Measurements from ENCODE around the gene FGFR1OP2. TPM values are rescaled to one million over a fixed set of nuclear protein-coding genes. Genes with fewer than 3 reads are reported as not detected.

The FGFR1OP2 gene
- total and polyA plus RNA-seq, 2 donors (not counting 1 experiment from before 2014, with no cell fraction given) = 36.4 to 60.8 TPM

- Histone ChIP-seq H3K79me2 (ENCODE audit: control insufficient read depth, insufficient read depth, low read length) (peaks cover 68% of the 10 kb centered on the region), H3K4me1 (ENCODE audit: control insufficient read depth, extremely low read depth, insufficient read depth, low read length) (no peaks in the 10 kb centered on the region), H3K27me3 (ENCODE audit: control insufficient read depth, insufficient read depth, low read length) (no peaks in the 10 kb centered on the region), H2AFZ (ENCODE audit: low read length) (peak overlapping the region; percentile 92), H3K27ac (ENCODE audit: insufficient read depth, low read length) (peak overlapping the region; percentile 93), H3K4me2 (ENCODE audit: extremely low read depth, insufficient read depth, low read length) (peak overlapping the region; percentile 88), H4K20me1 (ENCODE audit: control insufficient read depth, extremely low read depth, insufficient read depth, low read length) (no peaks in the 10 kb centered on the region), H3K9ac (ENCODE audit: insufficient read depth, low read length) (peak overlapping the region; percentile 76), H3K4me3 (replicated peaks in 1 of 4; ENCODE audit: control extremely low read depth in 1 of 4, insufficient read depth in 1 of 4, low read depth in 3 of 4, low read length in 4 of 4) (peak overlapping the region; percentile 88 to 100 (median 99)), H3K9me3 (ENCODE audit: control insufficient read depth, insufficient read depth, low read depth, low read length) (no peaks in the 10 kb centered on the region), H3K36me3 (ENCODE audit: control insufficient read depth, insufficient read depth, low read length) (no peaks in the 10 kb centered on the region)
- no peak for DNase-seq (ENCODE audit: low read depth in 2 of 2)
- TF ChIP-seq EZH2 (IDR thresholded peaks at IDR 0.05; ENCODE audit: low read length, missing control alignments) (no peak), CTCF (conservative IDR thresholded peaks at IDR 0.05 in 1 of 2, IDR thresholded peaks at IDR 0.05 in 1 of 2; ENCODE audit: low read depth in 1 of 2, low read length in 2 of 2) (no peak)
Measured at GRCh38 chr12:26937443-26937862, 817 bp upstream of the FGFR1OP2 start.

DNA sequence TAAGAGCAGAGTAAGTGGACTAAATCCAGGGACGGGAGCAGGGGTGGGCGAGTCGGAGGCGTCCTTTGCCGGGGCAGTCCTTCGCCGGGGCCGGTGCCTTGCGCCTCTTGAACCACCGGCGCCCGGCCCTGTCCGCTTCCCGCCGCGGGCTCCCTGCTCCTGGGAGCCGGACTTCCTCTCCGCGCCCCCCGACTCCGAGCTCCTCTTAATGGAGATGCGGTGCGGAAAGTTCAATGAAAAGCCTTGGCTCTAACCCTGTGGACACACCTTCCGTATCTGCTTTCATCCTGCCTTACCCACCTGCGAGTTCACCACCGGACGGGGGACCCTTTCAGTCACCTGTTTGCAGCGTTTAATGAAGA lies 412 bp downstream of the FGFR1OP2 start:
- peak overlapping the region; percentile 93 for H3K27ac ChIP-seq (ENCODE audit: insufficient read depth, low read length)
- H3K36me3 ChIP-seq (ENCODE audit: control insufficient read depth, insufficient read depth, low read length) = no peaks in the 10 kb centered on the region
- no peaks in the 10 kb centered on the region for H3K27me3 ChIP-seq (ENCODE audit: control insufficient read depth, insufficient read depth, low read length)
- peak overlapping the region; percentile 76 for H3K9ac ChIP-seq (ENCODE audit: insufficient read depth, low read length)
- H3K9me3 ChIP-seq (ENCODE audit: control insufficient read depth, insufficient read depth, low read depth, low read length) = no peaks in the 10 kb centered on the region
- peak overlapping the region; percentile 47 to 100 (median 94) for H3K4me3 ChIP-seq (replicated peaks in 1 of 4; ENCODE audit: control extremely low read depth in 1 of 4, insufficient read depth in 1 of 4, low read depth in 3 of 4, low read length in 4 of 4)
- H3K79me2 ChIP-seq (ENCODE audit: control insufficient read depth, insufficient read depth, low read length) = peaks cover 76% of the 10 kb centered on the region
- H2AFZ ChIP-seq (ENCODE audit: low read length) = peak overlapping the region; percentile 34
- TF ChIP-seq EZH2 (IDR thresholded peaks at IDR 0.05; ENCODE audit: low read length, missing control alignments) = no peak
- no peak for TF ChIP-seq CTCF (conservative IDR thresholded peaks at IDR 0.05 in 1 of 2, IDR thresholded peaks at IDR 0.05 in 1 of 2; ENCODE audit: low read depth in 1 of 2, low read length in 2 of 2)
- H3K4me1 ChIP-seq (ENCODE audit: control insufficient read depth, extremely low read depth, insufficient read depth, low read length) = no peaks in the 10 kb centered on the region
- H3K4me2 ChIP-seq (ENCODE audit: extremely low read depth, insufficient read depth, low read length) = peak overlapping the region; percentile 79
- no peak for DNase-seq (ENCODE audit: low read depth in 2 of 2)
- H4K20me1 ChIP-seq (ENCODE audit: control insufficient read depth, extremely low read depth, insufficient read depth, low read length) = no peaks in the 10 kb centered on the region

GRCh38 chr12:26939192-26939832 lies 1.0 kb downstream of the FGFR1OP2 start:
- H3K27ac ChIP-seq (ENCODE audit: insufficient read depth, low read length) = peak overlapping the region; percentile 93
- H2AFZ ChIP-seq (ENCODE audit: low read length) = no peak overlapping the region
- peak overlapping the region; percentile 79 for H3K4me2 ChIP-seq (ENCODE audit: extremely low read depth, insufficient read depth, low read length)
- H3K4me1 ChIP-seq (ENCODE audit: control insufficient read depth, extremely low read depth, insufficient read depth, low read length) = no peaks in the 10 kb centered on the region
- peak overlapping the region; percentile 47 to 100 (median 94) for H3K4me3 ChIP-seq (replicated peaks in 1 of 4; ENCODE audit: control extremely low read depth in 1 of 4, insufficient read depth in 1 of 4, low read depth in 3 of 4, low read length in 4 of 4)
- peak overlapping the region; percentile 76 for H3K9ac ChIP-seq (ENCODE audit: insufficient read depth, low read length)
- H3K79me2 ChIP-seq (ENCODE audit: control insufficient read depth, insufficient read depth, low read length) = peaks cover 83% of the 10 kb centered on the region
- H3K27me3 ChIP-seq (ENCODE audit: control insufficient read depth, insufficient read depth, low read length) = no peaks in the 10 kb centered on the region
- no peaks in the 10 kb centered on the region for H4K20me1 ChIP-seq (ENCODE audit: control insufficient read depth, extremely low read depth, insufficient read depth, low read length)
- no peaks in the 10 kb centered on the region for H3K9me3 ChIP-seq (ENCODE audit: control insufficient read depth, insufficient read depth, low read depth, low read length)
- DNase-seq (ENCODE audit: low read depth in 2 of 2) = peak; percentile 11 to 15
- TF ChIP-seq CTCF (conservative IDR thresholded peaks at IDR 0.05 in 1 of 2, IDR thresholded peaks at IDR 0.05 in 1 of 2; ENCODE audit: low read depth in 1 of 2, low read length in 2 of 2) (no peak), EZH2 (IDR thresholded peaks at IDR 0.05; ENCODE audit: low read length, missing control alignments) (no peak)
- H3K36me3 ChIP-seq (ENCODE audit: control insufficient read depth, insufficient read depth, low read length) = no peaks in the 10 kb centered on the region

All from fibroblast of lung (primary cell).